Right lung (tissue), 5 donors: ENCODE results near the gene SMIM10. TPM values are rescaled to one million over a fixed set of nuclear protein-coding genes. Genes with fewer than 3 reads are reported as not detected.
"Not testable (repeated sequence)": the region's sequence is repeated elsewhere in the genome, so short reads cannot be mapped to it uniquely, and the experiment has no call there.

Experiments
- DNase-seq, 2 donors: peaks; one replicate each; pipeline ENCODE4 v3.0.0-alpha.2; 2013
- polyA plus RNA-seq, 5 donors: library from polyadenylated mRNA; unstranded; fragments of 120-200 nt; gene quantifications; one replicate each; pipeline versions ENCODE4 v1.2.1 to v1.2.3, GENCODE V29; 2013; ENCODE audit warnings: inconsistent platforms in 1 of 5, low replicate concordance in 1 of 5; ENCODE audit not compliant: insufficient read length in 5 of 5, insufficient read depth in 1 of 5

Gene SMIM10
- polyA plus RNA-seq, 5 donors = 6.5 to 8.5 (median 8.2) TPM

GRCh38 chrX:135009057-135009610 is 18.3 kb downstream of the SMIM10 start:
- DNase-seq = no peak

- no peak for DNase-seq
These were observed 19.0 kb downstream of the SMIM10 start for GRCh38 chrX:135009838-135010237.

GRCh38 chrX:135010921-135011320 is 20.1 kb downstream of the SMIM10 start:
- no peak for DNase-seq

- no peak for DNase-seq
These were observed 24.9 kb downstream of the SMIM10 start for GRCh38 chrX:135015523-135016245.

- DNase-seq = not testable (repeated sequence)
These were observed 29.1 kb downstream of the SMIM10 start for GRCh38 chrX:135019890-135020289.

GRCh38 chrX:135023791-135024190 is 33.0 kb downstream of the SMIM10 start:
- DNase-seq = not testable (repeated sequence)

- DNase-seq = no peak
These were observed 33.7 kb downstream of the SMIM10 start for GRCh38 chrX:135024526-135024925.

- DNase-seq = not testable (repeated sequence)
These were observed 39.6 kb downstream of the SMIM10 start for GRCh38 chrX:135030207-135030963.

- not testable (repeated sequence) for DNase-seq
These were observed 50.6 kb downstream of the SMIM10 start for GRCh38 chrX:135041149-135042123.

Other genes starting within 250 kb of the SMIM10 start
- 10 to 100 TPM; 23.6 to 38.9 (median 33.1) TPM for gene PABIR2, start 193.8 kb upstream of the SMIM10 start, polyA plus RNA-seq
- gene MOSPD1, start 75.7 kb upstream of the SMIM10 start, polyA plus RNA-seq = 10 to 100 TPM; 12.3 to 16.4 (median 14.9) TPM
- 10 to 100 TPM; 16.2 to 22.5 (median 19.0) TPM for gene RTL8B, start 31.6 kb downstream of the SMIM10 start, polyA plus RNA-seq
- 100 to 1,000 TPM; 156 to 284 (median 190) TPM for gene RTL8C, start 41.4 kb downstream of the SMIM10 start, polyA plus RNA-seq
- gene RTL8A, start 61.1 kb downstream of the SMIM10 start, polyA plus RNA-seq = 10 to 100 TPM; 63.1 to 89.4 (median 71.2) TPM
- gene SMIM10L2B, start 107.7 kb downstream of the SMIM10 start, polyA plus RNA-seq = 1 to 10 TPM; 3.6 to 5.0 (median 4.3) TPM
- gene ETDB, start 129.5 kb downstream of the SMIM10 start, polyA plus RNA-seq = under 1 TPM in 4 of 5 donors, not detected in 1; 0.19 to 0.51 (median 0.39) TPM
- under 1 TPM in 3 of 5 donors, not detected in 2; 0.13 to 0.50 (median 0.33) TPM for gene CT55, start 180.4 kb downstream of the SMIM10 start, polyA plus RNA-seq